ENCODE data around the gene SDR42E1.

- TF ChIP-seq CTCF (optimal IDR thresholded peaks at IDR 0.05 in 1 of 3, IDR thresholded peaks at IDR 0.05 in 1 of 3, conservative IDR thresholded peaks at IDR 0.05 in 1 of 3; ENCODE audit: extremely low read depth in 1 of 3, insufficient read depth in 2 of 3, low read length in 3 of 3) = no peak
- TF ChIP-seq EZH2 (IDR thresholded peaks at IDR 0.05; ENCODE audit: low read length) = no peak
Observed at GRCh38 chr16:82055117-82055516, 43.8 kb upstream of the SDR42E1 start.

Data from keratinocyte (primary cell).